Stimulated activated CD4-positive, alpha-beta T cell treated with anti-CD3 and anti-CD28 coated beads, Interleukin-15, amount 100 ng/mL, for 24 hours (primary cell): Measurements from ENCODE around the gene RRAS.
"Not testable (repeated sequence)": the region's sequence is repeated elsewhere in the genome, so short reads cannot be mapped to it uniquely, and the experiment has no call there.

ENCODE experiments used
- DNase-seq: peaks from one replicate; pipeline ENCODE4 v3.0.0-alpha.2; 2020

The RRAS gene

DNA sequence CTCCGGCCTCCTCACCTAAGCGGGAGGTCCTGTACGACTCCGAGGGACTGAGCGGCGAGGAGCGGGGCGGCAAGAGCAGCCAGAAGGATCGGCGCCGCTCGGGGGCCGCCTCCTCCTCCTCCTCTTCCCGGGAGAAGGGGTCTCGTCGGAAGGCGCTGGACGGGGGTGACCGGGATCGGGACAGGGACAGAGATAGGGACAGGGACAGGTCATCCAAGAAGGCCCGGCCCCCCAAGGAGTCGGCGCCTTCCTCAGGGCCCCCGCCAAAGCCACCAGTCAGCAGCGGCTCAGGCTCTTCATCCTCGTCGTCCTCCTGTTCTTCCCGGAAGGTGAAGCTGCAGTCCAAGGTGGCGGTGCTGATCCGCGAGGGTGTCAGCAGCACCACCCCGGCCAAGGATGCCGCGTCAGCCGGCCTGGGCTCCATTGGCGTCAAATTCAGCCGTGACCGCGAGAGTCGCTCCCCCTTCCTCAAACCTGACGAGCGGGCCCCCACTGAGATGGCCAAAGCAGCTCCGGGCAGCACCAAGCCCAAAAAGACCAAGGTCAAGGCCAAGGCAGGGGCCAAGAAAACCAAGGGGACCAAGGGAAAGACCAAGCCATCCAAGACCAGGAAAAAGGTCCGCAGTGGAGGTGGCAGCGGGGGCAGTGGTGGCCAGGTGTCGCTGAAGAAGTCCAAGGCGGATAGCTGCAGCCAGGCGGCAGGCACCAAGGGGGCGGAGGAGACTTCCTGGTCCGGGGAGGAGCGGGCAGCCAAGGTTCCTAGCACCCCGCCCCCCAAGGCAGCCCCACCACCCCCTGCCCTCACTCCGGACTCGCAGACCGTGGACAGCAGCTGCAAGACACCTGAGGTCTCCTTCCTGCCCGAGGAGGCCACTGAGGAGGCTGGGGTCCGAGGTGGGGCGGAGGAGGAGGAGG, 12.9 kb upstream of the RRAS start:
- DNase-seq = no peak

DNA sequence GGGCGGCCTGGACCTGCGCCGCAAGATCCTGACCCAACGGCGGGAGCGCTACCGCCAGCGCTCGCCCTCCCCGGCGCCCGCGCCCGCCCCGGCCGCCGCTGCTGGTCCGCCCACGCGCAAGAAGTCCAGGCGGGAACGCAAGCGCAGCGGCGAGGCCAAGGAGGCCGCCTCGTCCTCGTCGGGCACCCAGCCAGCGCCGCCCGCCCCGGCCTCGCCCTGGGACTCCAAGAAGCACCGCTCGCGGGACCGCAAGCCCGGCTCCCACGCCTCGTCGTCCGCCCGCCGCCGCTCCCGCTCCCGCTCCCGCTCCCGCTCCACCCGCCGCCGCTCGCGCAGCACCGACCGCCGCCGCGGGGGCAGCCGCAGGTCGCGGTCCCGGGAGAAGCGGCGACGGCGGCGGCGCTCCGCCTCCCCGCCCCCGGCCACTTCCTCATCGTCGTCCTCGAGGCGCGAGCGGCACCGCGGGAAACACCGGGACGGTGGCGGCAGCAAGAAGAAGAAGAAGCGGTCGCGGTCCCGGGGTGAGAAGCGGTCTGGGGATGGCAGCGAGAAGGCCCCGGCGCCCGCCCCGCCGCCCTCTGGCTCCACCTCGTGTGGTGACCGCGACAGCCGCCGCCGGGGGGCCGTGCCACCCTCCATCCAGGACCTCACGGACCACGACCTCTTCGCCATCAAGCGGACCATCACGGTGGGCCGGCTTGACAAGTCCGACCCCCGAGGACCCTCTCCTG, 12.0 kb upstream of the RRAS start:
- no peak for DNase-seq

DNA sequence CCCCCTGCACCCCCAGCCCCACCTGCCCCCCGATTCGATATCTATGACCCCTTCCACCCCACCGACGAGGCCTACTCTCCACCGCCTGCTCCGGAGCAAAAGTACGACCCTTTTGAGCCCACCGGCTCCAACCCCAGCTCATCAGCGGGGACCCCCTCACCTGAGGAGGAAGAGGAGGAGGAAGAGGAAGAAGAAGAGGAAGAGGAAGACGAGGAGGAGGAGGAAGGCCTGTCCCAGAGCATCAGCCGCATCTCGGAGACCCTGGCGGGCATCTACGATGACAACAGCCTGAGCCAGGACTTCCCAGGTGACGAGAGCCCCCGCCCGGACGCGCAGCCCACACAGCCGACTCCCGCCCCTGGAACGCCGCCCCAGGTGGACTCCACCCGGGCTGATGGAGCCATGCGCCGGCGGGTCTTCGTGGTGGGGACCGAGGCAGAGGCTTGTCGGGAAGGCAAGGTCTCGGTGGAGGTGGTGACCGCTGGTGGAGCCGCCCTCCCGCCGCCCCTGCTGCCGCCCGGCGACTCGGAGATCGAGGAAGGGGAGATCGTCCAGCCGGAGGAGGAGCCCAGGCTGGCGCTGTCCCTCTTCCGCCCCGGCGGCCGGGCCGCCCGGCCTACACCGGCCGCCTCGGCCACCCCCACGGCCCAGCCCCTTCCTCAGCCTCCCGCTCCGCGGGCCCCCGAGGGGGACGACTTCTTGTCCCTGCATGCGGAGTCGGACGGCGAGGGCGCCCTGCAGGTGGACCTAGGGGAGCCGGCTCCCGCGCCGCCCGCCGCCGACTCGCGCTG, 11.3 kb upstream of the RRAS start:
- DNase-seq = no peak

DNA sequence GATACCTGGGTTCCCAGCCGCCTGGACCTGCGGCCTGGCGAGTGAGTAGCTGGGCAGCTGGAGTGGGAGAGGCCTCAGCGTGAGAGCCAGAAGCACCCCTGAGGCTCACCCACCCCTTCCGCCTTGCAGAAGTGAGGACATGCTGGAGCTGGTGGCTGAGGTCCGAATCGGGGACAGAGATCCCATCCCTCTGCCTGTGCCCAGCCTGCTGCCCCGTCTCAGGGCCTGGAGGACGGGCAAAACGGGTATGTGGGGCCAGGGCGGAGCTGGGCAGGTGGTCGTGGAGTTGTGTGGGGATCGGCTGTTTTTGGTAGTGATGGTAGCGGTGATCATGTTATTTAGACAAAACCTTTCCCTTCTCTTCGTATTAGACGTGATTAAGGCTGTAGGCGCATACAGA, 6.6 kb upstream of the RRAS start:
- no peak for DNase-seq

DNA sequence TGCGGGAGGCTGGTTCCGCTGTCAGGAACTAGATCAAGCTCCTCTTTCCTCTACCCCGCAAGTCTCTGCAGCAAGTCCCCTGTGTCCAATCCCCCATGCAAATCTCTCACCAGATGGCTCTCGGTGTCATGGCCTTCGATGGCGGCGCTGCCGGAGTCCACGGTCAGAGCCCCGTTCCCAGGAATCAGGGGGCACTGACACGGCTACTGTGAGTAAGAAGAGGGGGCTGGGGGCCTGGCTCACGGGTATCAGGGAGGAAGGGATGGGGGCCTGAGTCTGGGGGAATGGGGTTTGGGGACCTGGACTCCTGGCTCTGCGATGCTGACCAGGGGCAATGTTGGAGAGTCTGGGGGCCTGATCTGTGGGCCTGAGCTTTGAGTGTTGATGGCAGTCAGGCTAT, 6.1 kb upstream of the RRAS start:
- no peak for DNase-seq

- DNase-seq = no peak
Measured at GRCh38 chr19:49645592-49645991, 5.6 kb upstream of the RRAS start.

DNA sequence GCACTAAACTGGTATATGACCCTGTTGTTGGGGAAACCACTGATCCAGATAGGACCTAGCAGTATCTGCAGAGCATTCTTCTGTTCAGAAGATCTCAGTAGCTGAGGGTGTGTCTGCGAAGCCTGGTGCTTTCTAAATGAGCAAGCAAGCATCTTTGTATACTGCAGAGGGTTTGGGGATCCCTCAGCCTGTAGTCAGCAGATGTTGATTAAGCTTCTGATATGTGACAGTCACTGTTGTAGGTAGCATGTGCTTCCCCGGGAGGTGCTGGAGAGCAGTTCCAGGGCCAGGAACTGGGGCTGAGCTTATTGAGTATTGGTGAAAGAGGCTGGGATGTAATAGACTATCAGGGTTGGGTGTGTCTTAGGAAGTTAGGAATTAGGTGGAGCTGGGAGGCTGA, 3.5 kb upstream of the RRAS start:
- DNase-seq = peak; percentile 32

DNA sequence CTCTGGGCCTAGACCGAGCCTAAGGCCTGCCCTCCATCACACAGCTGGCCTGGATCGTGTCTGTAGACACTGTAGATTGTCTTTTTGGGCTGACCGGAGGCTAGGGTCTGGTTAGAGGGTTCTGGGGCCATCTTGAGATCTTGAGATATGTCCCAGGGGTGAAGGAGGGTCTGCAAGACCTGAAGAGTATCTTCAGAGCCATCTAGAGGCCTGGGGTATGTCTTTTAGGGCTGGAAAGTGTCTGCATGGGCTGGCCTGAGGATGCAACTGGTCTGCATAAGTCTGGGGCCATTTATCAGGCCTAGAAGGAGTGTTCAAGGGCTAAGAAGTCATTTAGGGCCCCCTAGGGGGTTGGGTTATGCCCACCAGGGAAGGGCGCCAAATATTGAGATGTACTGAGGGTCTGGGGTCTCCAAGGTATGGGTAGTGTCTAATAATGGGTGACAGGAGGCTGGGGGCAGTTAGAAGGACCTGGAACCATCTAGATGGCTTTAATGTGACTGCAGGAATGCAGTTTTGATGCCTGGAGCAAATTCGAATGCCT, 2.6 kb upstream of the RRAS start:
- no peak for DNase-seq

DNA sequence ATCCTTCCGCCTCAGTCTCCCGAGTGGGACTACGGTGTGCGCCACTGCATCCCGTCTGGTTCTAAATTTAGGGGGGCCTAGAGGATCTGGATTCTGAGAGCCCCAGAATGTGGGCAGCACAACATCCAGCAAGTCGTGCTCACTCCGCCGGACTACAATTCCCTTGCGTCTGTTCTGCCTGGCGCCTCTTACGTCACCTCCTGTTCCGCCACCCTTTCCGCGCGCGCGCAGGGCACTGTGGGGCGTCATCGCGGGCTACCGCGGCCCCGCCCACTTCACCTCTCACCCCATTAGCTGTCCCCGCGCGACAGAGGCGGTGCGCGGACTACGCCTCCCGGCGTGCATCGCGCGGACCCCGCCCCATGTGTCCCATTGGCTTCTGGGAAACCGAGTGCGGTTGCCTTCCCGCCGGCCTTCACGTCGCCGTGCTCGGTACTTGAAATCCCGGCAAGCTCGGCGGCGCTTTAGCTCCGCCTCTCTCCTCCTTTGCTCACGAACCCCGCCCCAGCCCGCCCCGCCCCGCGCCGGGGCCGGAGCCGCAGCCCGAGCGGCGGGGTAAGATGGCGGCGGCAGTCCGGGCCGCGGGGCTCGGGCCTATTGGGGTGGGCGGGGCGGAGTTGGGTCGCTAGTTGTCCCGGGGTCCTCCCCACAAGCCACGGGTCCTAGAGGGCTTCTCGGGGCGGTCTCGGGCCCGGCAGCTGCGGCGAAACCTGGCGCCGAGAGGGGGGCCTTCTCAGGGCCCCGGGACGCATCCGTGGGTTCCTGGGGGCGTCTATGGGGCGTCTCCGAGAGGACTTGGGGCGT, 1.9 kb upstream of the RRAS start, which contains the start of gene SCAF1:
TSS of gene SCAF1 (plus strand) at position 522 of the 804 bp plus-strand sequence. CDS start 2,818 bp downstream, outside the sequence.
- DNase-seq = peak; percentile 99

DNA sequence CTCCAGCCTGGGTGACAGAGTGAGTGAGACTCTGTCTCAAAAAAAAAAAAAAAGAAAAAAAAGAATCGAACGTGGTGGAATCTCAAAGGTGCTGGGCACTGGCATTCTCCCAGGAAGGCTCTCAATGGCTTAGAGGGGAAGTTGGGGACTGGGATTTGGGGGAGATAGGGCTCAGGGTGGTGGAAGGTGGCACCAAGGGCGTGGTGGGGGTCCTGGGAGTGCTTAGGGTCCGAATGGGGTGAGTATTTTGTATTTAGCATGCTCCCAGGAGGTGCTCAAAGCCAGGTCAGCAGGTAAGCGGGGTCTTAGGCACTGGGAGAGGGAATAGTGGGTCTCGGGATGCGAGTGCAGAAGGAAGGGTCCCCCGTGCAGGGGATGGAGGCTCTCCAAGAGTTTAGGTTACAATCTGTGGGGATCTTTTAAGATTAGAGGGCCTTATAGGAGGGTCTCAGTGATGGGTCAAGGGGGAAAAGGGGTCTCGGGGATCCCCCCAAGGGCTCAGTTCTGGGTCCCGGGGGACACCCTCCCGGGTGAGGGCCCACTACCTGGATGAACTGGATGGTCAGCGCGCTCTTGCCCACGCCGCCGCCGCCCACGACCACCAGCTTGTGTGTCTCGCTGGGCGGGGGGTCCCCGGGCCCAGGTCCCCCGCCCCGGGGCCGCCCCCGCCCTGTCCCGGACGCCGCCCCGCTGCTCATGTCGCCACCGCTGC, 386 bp downstream of the RRAS start:
- no peak for DNase-seq

DNA sequence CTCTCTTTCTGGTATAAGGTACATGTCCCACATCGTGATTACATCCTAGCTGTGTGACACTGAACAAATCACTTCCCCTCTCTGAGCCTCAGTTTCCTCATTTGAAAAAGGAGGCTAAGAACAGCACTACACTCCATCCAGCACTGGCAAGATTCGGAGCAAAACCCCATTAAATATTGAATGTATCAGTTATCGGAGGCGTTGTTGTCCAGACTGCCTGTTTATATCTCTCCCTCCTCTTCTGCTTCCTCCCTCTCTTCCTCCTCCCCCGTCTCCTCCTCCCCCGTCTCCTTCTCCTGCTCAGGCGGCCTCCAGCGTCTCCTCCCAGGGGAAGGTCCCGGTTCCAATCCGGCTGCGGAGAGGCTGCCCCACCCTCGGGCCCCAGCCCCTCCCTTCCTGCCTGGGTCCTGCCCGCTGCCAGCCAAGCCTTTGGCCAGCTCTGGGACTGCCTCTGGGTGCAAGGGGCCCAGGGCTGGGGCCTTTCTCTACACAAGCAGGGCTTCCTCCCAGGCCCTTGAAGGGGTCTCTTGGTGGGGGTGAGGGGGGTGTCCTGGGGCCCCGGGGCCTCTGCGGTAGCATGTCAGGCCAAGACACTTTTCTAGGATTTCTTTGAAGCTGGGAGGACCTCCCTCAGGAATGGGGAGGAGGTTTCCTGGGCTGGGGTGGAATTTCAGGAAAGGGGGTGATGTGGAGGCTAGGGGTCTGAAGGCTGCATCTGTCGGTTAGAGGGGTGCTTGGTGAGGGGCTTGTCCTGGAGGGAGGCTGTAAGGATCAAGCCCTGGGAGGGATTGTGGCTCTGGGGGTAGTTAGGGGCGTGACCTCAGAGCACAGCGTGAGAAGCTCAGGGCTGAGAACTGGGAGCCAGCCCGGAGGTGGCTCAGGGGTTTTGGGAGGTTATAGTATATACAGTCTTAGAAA, 1.9 kb downstream of the RRAS start:
- no peak for DNase-seq

DNA sequence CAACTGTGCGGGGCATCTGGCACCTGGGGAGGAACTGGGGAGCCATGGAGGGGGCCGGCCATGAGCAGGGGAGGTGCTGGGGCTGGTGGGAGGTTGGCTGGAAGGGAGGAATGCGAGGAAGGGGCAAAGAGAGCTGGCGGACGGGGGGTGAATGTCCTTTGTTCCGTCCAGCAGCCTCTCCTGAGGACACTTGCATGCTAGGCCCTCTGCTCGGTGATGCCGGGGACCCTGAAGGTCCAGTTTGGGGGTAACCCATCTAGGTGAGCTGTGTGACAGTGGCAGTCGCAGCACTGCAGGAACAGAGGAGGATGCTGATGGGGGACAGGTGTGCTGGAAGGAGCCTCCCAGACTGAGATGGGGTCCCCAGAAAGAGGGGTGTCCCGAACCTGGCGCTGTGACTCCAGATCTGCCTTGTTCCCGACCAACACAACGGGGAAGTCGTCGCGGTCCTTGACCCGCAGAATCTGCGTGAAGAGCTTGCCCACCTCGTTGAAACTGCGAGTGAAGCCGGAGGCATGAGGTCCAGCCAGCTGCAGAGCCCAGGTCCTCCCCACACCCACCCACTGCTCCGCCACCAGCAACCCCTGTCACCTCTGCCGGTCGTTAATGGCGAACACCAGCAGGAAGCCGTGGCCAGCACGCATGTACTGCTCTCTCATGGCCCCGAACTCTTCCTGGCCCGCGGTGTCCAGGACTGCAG, 3.6 kb downstream of the RRAS start:
- no peak for DNase-seq

DNA sequence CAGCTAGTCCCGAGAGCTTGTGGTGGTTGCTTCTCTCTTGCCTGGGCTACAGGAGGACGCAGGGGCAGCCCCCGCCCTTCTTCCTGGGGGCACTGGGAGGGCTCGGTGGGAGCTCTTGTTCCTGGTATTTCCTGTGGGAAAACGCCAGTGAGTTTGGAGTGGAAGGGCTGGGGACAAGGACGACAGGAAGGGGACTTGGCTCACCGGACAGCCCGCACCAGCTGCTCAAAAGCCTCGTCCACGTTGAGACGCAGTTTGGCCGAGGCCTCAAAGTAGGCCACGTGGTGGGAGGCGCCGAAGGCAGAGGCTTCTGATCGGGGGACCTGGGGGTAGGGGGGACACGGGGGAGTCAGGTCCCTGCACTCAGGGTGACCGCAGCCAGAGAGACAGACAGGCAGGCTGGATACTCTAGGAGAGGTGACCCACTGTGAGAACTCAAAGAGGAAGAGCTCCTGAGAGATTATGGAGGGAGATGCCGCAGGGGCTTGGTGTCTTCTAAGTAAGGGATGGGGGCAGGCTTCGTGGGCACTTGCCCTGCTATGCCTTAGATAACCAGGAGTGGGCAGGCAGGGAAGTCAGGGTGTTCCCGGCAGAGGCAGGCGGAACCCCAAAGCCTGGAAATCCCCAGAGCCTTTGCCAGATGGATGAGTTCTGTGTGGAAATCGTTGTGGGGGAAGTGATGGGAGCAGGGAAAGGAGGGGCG, 4.3 kb downstream of the RRAS start:
- no peak for DNase-seq

- not testable (repeated sequence) for DNase-seq
Measured at GRCh38 chr19:49633273-49633672, 6.7 kb downstream of the RRAS start.

DNA sequence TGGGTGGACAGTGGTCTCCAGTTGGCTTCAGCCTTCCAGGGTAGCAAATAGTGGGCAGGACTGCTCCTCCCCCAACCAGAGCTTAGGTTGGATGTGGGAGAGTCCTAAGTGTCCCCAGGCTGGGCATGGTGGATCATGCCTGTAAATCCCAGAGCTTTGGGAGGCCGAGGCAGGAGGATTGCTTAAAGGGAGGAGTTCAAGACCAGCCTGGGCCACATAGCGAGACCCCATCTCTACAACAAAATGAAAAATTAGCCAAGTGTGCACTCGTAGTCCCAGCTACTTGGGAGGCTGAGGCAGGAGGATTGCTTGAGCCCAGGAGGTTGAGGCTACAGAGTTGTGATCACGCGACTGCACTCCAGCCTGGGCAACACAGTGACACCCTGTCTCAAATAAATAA, 7.4 kb downstream of the RRAS start:
- DNase-seq = no peak

- no peak for DNase-seq
Measured at GRCh38 chr19:49631610-49632192, 8.2 kb downstream of the RRAS start.

DNA sequence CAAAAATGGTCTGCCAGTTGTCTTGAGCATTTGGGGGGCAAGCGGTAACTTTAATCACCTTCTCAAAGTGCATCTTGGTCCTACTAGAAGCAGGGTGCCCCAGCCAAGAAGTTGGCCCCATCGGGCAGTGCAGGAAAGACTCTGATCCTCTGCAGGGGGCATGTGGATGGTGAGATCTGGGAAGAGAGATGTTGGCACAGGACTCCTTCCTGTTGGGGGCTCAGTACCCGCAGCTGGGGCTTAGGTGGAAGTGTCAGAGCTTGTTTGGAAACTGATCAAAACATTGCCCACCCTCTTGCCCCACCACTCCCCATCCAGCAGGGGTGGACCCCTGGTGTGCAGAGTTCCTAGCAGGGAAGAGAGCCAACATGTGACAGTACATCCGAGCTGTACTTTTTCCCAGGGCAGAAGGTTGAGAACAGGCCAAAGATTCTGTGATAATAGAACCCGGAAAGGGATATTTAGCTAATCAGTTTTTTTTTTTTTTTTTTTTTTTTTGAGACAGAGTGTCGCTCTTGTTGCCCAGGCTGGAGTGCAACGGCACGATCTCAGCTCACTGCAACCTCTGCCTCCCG, 8.8 kb downstream of the RRAS start:
- no peak for DNase-seq

GRCh38 chr19:49629659-49630058, 10.3 kb downstream of the RRAS start:
- no peak for DNase-seq
